MCF 10A (cell line): Measurements from ENCODE around the gene FAM83E. TPM values are rescaled to one million over a fixed set of nuclear protein-coding genes. Genes with fewer than 3 reads are reported as not detected.

Experiments
- BruUV-seq: library from RNA; stranded (reverse); fragments of 400-500 nt; replicated peaks from 2 replicates; lab custom pipeline; 2021; lab: Mats Ljungman, UMichigan
- CTCF ChIA-PET: fragments of 300-600 bp; sonication (Branson Sonifier 250); formaldehyde crosslinking; extraction: SDS; loops from one replicate; lab custom pipeline; 2021; ENCODE audit warnings: antibody characterized with exemption, inconsistent platforms; lab: Yijun Ruan, JAX
- POLR2A ChIA-PET: fragments of 300-600, 350-650 bp; sonication (Branson Sonifier 250); formaldehyde crosslinking; extraction: SDS; loops from one replicate; lab custom pipeline; 2020; ENCODE audit warnings: antibody characterized with exemption, inconsistent platforms; lab: Yijun Ruan, JAX
- DNase-seq: peaks from one replicate; pipeline ENCODE4 v3.0.0-alpha.2; 2018; ENCODE audit not compliant: unreplicated experiment
- H3K27ac Mint-ChIP-seq: one replicate; pipeline ENCODE4 v1.8.0; 2022; ENCODE audit warnings: mild to moderate bottlenecking, low read depth, mixed read lengths; ENCODE audit not compliant: unreplicated experiment
- H3K27me3 Mint-ChIP-seq: one replicate; pipeline ENCODE4 v1.8.0; 2022; ENCODE audit warnings: mixed read lengths; ENCODE audit not compliant: insufficient read depth, unreplicated experiment
- H3K36me3 Mint-ChIP-seq: one replicate; pipeline ENCODE4 v1.8.0; 2022; ENCODE audit warnings: mild to moderate bottlenecking, moderate library complexity, mixed read lengths; ENCODE audit not compliant: insufficient read depth, unreplicated experiment
- H3K4me1 Mint-ChIP-seq: one replicate; pipeline ENCODE4 v1.8.0; 2022; ENCODE audit warnings: mixed read lengths; ENCODE audit not compliant: insufficient read depth, unreplicated experiment
- H3K4me3 Mint-ChIP-seq: one replicate; pipeline ENCODE4 v1.8.0; 2022; ENCODE audit warnings: mild to moderate bottlenecking, moderate library complexity, mixed read lengths; ENCODE audit not compliant: unreplicated experiment
- H3K9me3 Mint-ChIP-seq: one replicate; pipeline ENCODE4 v1.8.0; 2022; ENCODE audit warnings: mixed read lengths; ENCODE audit not compliant: unreplicated experiment
- CTCF ChIP-seq: fragments of 200-600 bp; IDR thresholded peaks from one replicate; pipeline ENCODE4 v1.8.0; 2022; ENCODE audit warnings: antibody characterized with exemption, mild to moderate bottlenecking; ENCODE audit not compliant: unreplicated experiment
- intact Hi-C: fragments of 100-400 bp; cut with micrococcal nuclease; formaldehyde crosslinking; loops from 2 replicates; pipeline ENCODE4 v1.14.1; 2022
- total RNA-seq: library from RNA; stranded (reverse); gene quantifications from 2 replicates; pipeline ENCODE4 v1.2.3, GENCODE V29; 2022

The FAM83E gene
- total RNA-seq, 1 experiment from 2014 or later: 0.89 TPM

GRCh38 chr19:48656840-48657474 is 42.1 kb upstream of the FAM83E start:
- POLR2A ChIA-PET: interaction anchor here (0.6 to 1.6 kb wide), 7 partner anchors 8 to 215 kb away, joined by 3 to 6 read pairs (median 3); partner anchors contain the start of genes CA11, DBP, RPL18 and SPHK2
- H3K4me3 Mint-ChIP-seq: no peak overlapping the region

GRCh38 chr19:48654299-48655059 is 39.6 kb upstream of the FAM83E start:
- no peak overlapping the region for H3K27ac Mint-ChIP-seq
- peaks cover 16% of the 10 kb centered on the region for H3K4me1 Mint-ChIP-seq
- DNase-seq: no peak
- ChIA-PET POLR2A (interaction anchor here (0.6 kb wide), 1 partner anchor 43 kb away, joined by 4 read pairs; no protein-coding TSS in a partner anchor), CTCF (no interaction called here)
- no peaks in the 10 kb centered on the region for H3K9me3 Mint-ChIP-seq
- TF ChIP-seq CTCF: no peak
- intact Hi-C loops: no loop called here
- H3K36me3 Mint-ChIP-seq: no peaks in the 10 kb centered on the region
- H3K4me3 Mint-ChIP-seq: no peak overlapping the region
- no peaks in the 10 kb centered on the region for H3K27me3 Mint-ChIP-seq
- no TSS peak for BruUV-seq

More at GRCh38 chr19:48656840-48657474, 42.1 kb upstream of the FAM83E start:
- H3K9me3 Mint-ChIP-seq: no peaks in the 10 kb centered on the region
- peaks cover 23% of the 10 kb centered on the region for H3K4me1 Mint-ChIP-seq
- H3K27ac Mint-ChIP-seq: peak overlapping the region; percentile 77
- CTCF ChIA-PET: interaction anchor here (0.6 to 1.8 kb wide), 4 partner anchors 11 to 284 kb away, joined by 3 to 4 read pairs (median 4); partner anchors contain the start of gene CA11
- intact Hi-C loops: no loop called here
- DNase-seq: peak; percentile 81
- H3K36me3 Mint-ChIP-seq: no peaks in the 10 kb centered on the region
- TF ChIP-seq CTCF: no peak
- BruUV-seq: no TSS peak
- no peaks in the 10 kb centered on the region for H3K27me3 Mint-ChIP-seq

- ChIA-PET CTCF (interaction anchor here (0.7 kb wide), 1 partner anchor 161 kb away, joined by 4 read pairs; no protein-coding TSS in a partner anchor), POLR2A (interaction anchor here (1.0 kb wide), 1 partner anchor 32 kb away, joined by 3 read pairs; the partner anchor contains the start of genes RPL18 and SPHK2)
- BruUV-seq: no TSS peak
- TF ChIP-seq CTCF: no peak
- H3K9me3 Mint-ChIP-seq: no peaks in the 10 kb centered on the region
- intact Hi-C loops: no loop called here
- DNase-seq: no peak
- H3K27ac Mint-ChIP-seq: no peak overlapping the region
- H3K4me3 Mint-ChIP-seq: no peak overlapping the region
- H3K4me1 Mint-ChIP-seq: peaks cover 18% of the 10 kb centered on the region
- no peaks in the 10 kb centered on the region for H3K27me3 Mint-ChIP-seq
- no peaks in the 10 kb centered on the region for H3K36me3 Mint-ChIP-seq
Measured at GRCh38 chr19:48651683-48652048, 36.8 kb upstream of the FAM83E start.
